Chondrocyte (in vitro differentiated cells): ENCODE measurements around the gene NXPH2. TPM values are rescaled to one million over a fixed set of nuclear protein-coding genes. Genes with fewer than 3 reads are reported as not detected.
A peak's percentile ranks its signal among the peaks of the same experiment; 100 is the strongest.

ENCODE experiments used
- DNase-seq: peaks from one replicate; pipeline ENCODE4 v3.0.0; 2021; ENCODE audit warnings: mixed read lengths, low spot score
- H3K27ac Mint-ChIP-seq: one replicate; pipeline ENCODE4 v1.8.0; 2021; ENCODE audit warnings: mild to moderate bottlenecking, moderate library complexity, mixed read lengths; ENCODE audit not compliant: unreplicated experiment
- H3K27me3 Mint-ChIP-seq: 2 replicates; pipeline ENCODE4 v1.8.0; 2021; ENCODE audit warnings: low read depth, mixed read lengths
- H3K36me3 Mint-ChIP-seq: 2 replicates; pipeline ENCODE4 v1.8.0; 2021; ENCODE audit warnings: low read depth, mixed read lengths
- H3K4me1 Mint-ChIP-seq: 2 replicates; pipeline ENCODE4 v1.8.0; 2021; ENCODE audit warnings: low read depth, mild to moderate bottlenecking, mixed read lengths
- H3K4me3 Mint-ChIP-seq: one replicate; pipeline ENCODE4 v1.8.0; 2021; ENCODE audit warnings: mild to moderate bottlenecking, moderate library complexity, mixed read lengths; ENCODE audit not compliant: unreplicated experiment
- H3K9me3 Mint-ChIP-seq: 2 replicates; pipeline ENCODE4 v1.8.0; 2021; ENCODE audit warnings: low read depth, mixed read lengths
- CTCF ChIP-seq: fragments of 200-600 bp; sonication (generic); IDR thresholded peaks from 2 replicates; pipeline ENCODE4 v1.5.0; 2021; ENCODE audit warnings: antibody characterized with exemption, mild to moderate bottlenecking, moderate library complexity
- long read RNA-seq: library from polyadenylated mRNA; stranded (forward); transcript quantifications from one replicate; pipeline ENCODE4 v2.0.0, GENCODE V29; 2021
- total RNA-seq: library from RNA; stranded (reverse); gene quantifications from 3 replicates; pipeline ENCODE4 v1.2.1, GENCODE V29; 2021

NXPH2 gene
- total RNA-seq, result not detected in 3 replicates
- long read RNA-seq, result 0 reads

DNA sequence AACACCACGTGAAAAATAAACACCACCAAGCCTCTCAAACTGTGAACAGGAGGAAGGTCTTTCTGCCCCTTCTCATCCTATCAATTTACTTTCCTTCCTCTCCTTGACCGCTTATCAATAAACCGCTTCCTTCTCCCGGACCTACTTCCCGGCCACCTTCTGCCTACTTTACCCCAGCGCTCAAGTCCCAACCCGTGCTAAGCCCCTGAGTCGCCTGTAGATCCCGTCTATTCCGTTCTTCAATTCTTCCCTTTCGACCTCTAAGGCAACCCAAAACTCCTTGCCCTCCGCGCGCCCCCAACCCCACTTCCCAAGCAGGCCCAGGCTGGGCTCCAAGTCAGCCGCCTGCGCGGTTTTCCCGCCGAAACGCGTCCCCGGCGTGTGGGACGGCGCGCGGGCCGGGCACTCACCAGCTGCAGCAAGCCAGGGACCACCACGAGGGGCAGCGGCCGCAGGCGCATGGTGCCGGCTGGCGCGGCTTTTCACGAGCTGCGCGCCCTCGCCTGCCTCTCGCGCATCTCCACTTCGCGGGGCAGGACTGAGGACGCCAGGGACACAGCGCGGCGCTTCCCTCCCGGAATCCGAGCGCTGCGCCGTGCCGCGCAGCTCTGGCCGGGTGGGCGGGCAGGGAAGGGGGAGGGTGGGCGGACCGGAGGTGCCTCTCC is at the start of gene NXPH2:
Gene NXPH2 (minus strand): TSS at position 610 of the 665 bp plus-strand sequence. CDS start 149 bp downstream, at position 461.
- TF ChIP-seq CTCF, result no peak
- H3K27me3 Mint-ChIP-seq, result peaks cover 74% of the 10 kb centered on the region
- H3K4me1 Mint-ChIP-seq, result peaks cover 14% of the 10 kb centered on the region
- DNase-seq, result no peak
- H3K27ac Mint-ChIP-seq, result no peak within 1 kb of the TSS
- no peaks in the 10 kb centered on the region for H3K9me3 Mint-ChIP-seq
- H3K36me3 Mint-ChIP-seq, result no peaks in the 10 kb centered on the region
- peak within 1 kb of the TSS; percentile 23 for H3K4me3 Mint-ChIP-seq

DNA sequence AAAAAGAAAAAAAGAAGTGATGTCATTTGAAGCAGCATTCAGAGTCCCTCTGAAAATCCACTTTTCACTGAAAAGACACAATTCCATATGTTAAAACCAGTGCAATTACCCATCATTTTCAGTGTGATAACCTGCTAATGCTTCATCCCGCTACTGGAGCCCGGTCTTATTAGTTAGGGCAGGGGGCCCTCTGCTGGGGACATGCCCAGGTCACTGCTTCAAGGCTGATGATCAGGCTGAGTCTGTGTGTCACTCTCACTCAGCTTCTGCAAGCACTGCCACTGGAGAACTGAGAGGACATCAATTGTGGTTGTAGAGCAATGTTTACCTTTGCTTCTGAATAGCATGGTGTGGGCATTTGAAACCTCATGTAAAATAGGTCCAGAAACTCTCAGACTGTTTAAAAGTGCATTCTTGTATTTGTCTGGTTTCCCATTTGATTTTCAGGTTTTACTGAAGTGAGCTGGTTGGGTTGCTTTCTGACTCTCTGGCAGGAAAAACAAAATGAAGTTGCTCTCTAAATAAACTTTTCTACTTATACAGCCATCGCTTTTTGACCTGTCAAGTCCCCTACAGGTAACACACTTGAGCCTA is 49.2 kb upstream of the NXPH2 start:
- Mint-ChIP-seq H3K27ac (no peak overlapping the region), H3K36me3 (no peaks in the 10 kb centered on the region), H3K9me3 (no peaks in the 10 kb centered on the region)

DNA sequence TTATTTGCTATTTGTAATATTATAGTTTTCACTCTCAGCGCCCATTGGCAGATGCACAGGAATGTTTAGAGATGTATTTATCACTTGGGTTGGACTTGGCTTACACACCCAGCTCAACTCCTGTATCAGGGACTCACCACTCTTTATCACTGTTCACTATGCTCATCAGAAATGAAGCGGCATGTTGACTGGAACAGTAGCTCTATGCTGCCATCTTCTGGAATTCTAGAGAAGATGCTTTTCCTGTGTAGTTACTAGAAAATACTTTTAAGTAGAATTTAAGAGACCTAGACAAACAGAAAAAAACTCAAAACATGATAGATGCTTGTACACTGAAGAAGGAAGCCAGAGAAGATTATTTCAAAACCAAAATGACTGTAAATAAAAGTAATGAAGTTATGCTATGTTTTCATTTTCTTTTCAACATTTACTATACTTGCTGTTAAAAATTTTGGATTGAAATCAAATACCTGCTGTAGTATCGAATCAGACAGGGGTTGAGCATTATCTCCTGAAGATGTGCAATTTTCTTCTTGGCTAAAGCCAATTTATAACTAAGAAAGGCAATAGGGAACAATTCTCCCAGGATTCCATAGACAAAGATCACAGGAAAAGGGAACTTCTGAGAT is 47.4 kb upstream of the NXPH2 start:
- Mint-ChIP-seq H3K36me3 (no peaks in the 10 kb centered on the region), H3K9me3 (no peaks in the 10 kb centered on the region), H3K4me3 (no peak overlapping the region), H3K27me3 (peaks cover 33% of the 10 kb centered on the region), H3K27ac (no peak overlapping the region), H3K4me1 (no peaks in the 10 kb centered on the region)
- peak; percentile 92 for TF ChIP-seq CTCF
- no peak for DNase-seq

More for the DNA sequence above, 49.2 kb upstream of the NXPH2 start:
- no peak for DNase-seq
- peaks cover 34% of the 10 kb centered on the region for H3K27me3 Mint-ChIP-seq
- H3K4me3 Mint-ChIP-seq, result no peak overlapping the region
- TF ChIP-seq CTCF, result peak; percentile 64
- H3K4me1 Mint-ChIP-seq, result no peaks in the 10 kb centered on the region

GRCh38 chr2:138823666-138824065 is 43.5 kb upstream of the NXPH2 start:
- H3K4me3 Mint-ChIP-seq, result no peak overlapping the region
- no peaks in the 10 kb centered on the region for H3K36me3 Mint-ChIP-seq
- no peak for TF ChIP-seq CTCF
- DNase-seq, result no peak
- H3K27me3 Mint-ChIP-seq, result peaks cover 40% of the 10 kb centered on the region
- no peak overlapping the region for H3K27ac Mint-ChIP-seq
- H3K9me3 Mint-ChIP-seq, result no peaks in the 10 kb centered on the region
- H3K4me1 Mint-ChIP-seq, result no peaks in the 10 kb centered on the region

GRCh38 chr2:138819964-138820363 is 39.8 kb upstream of the NXPH2 start:
- Mint-ChIP-seq H3K27me3 (peaks cover 24% of the 10 kb centered on the region), H3K9me3 (no peaks in the 10 kb centered on the region), H3K4me3 (no peak overlapping the region), H3K36me3 (no peaks in the 10 kb centered on the region), H3K27ac (no peak overlapping the region), H3K4me1 (no peaks in the 10 kb centered on the region)
- no peak for TF ChIP-seq CTCF
- DNase-seq, result no peak
